ENCODE results near the gene AURKA.

GRCh38 chr20:56418385-56418861 lies 26.4 kb upstream of the AURKA start:
- TF ChIP-seq CTCF (IDR thresholded peaks at IDR 0.05; ENCODE audit: low read length), result no peak
- TF ChIP-seq EZH2 (IDR thresholded peaks at IDR 0.05; ENCODE audit: borderline replicate concordance, low read length), result no peak

Data from OCI-LY1 (cell line).